A172 (cell line): ENCODE measurements around the gene GAL3ST3. TPM values are rescaled to one million over a fixed set of nuclear protein-coding genes. Genes with fewer than 3 reads are reported as not detected.

ENCODE experiments used
- total RNA-seq: library from RNA; depleted of rRNA; stranded (reverse); fragments of >200 nt; shearing (Covaris generic); gene quantifications from 2 replicates; pipeline ENCODE4 v1.2.3, GENCODE V29; 2014; rRNA removed

Gene GAL3ST3
- total RNA-seq, 1 experiment from 2014 or later: not detected

Other genes starting within 250 kb of the GAL3ST3 start
- not detected in 2 replicates for gene SNX32, start 215.2 kb downstream of the GAL3ST3 start, total RNA-seq
- 1,263 and 1,396 TPM in 2 replicates for gene CFL1, start 191.0 kb downstream of the GAL3ST3 start, total RNA-seq
- 27.1 and 35.3 TPM in 2 replicates for gene MUS81, start 188.7 kb downstream of the GAL3ST3 start, total RNA-seq
- 48.5 and 56.8 TPM in 2 replicates for gene EFEMP2, start 176.4 kb downstream of the GAL3ST3 start, total RNA-seq
- gene CTSW, start 169.3 kb downstream of the GAL3ST3 start, total RNA-seq: 0.79 and 1.8 TPM in 2 replicates
- gene FIBP, start 160.7 kb downstream of the GAL3ST3 start, total RNA-seq: 131 and 171 TPM in 2 replicates
- 27.3 and 28.0 TPM in 2 replicates for gene CCDC85B, start 158.5 kb downstream of the GAL3ST3 start, total RNA-seq
- 71.3 and 109 TPM in 2 replicates for gene FOSL1, start 148.8 kb downstream of the GAL3ST3 start, total RNA-seq
- 22.2 and 27.3 TPM in 2 replicates for gene C11orf68, start 130.1 kb downstream of the GAL3ST3 start, total RNA-seq
- 259 and 262 TPM in 2 replicates for gene DRAP1, start 129.7 kb downstream of the GAL3ST3 start, total RNA-seq
- gene TSGA10IP, start 103.7 kb downstream of the GAL3ST3 start, total RNA-seq: not detected in 2 replicates
- 35.8 and 54.8 TPM in 2 replicates for gene SART1, start 87.4 kb downstream of the GAL3ST3 start, total RNA-seq
- gene EIF1AD, start 47.0 kb downstream of the GAL3ST3 start, total RNA-seq: 45.6 and 54.5 TPM in 2 replicates
- gene BANF1, start 46.7 kb downstream of the GAL3ST3 start, total RNA-seq: 53.2 and 72.3 TPM in 2 replicates
- gene CST6, start 37.2 kb downstream of the GAL3ST3 start, total RNA-seq: not detected in 2 replicates
- gene CATSPER1, start 22.7 kb downstream of the GAL3ST3 start, total RNA-seq: 0.29 and 0.41 TPM in 2 replicates
- 172 and 177 TPM in 2 replicates for gene SF3B2, start 3.2 kb upstream of the GAL3ST3 start, total RNA-seq
- 15.1 and 18.0 TPM in 2 replicates for gene PACS1, start 21.1 kb upstream of the GAL3ST3 start, total RNA-seq
- gene KLC2, start 208.5 kb upstream of the GAL3ST3 start, total RNA-seq: 21.4 and 28.2 TPM in 2 replicates
- gene RAB1B, start 219.5 kb upstream of the GAL3ST3 start, total RNA-seq: 132 and 133 TPM in 2 replicates
- 0.72 and 1.9 TPM in 2 replicates for gene CNIH2, start 229.0 kb upstream of the GAL3ST3 start, total RNA-seq
- gene YIF1A, start 240.0 kb upstream of the GAL3ST3 start, total RNA-seq: 86.1 and 109 TPM in 2 replicates
- 0.05 TPM in 1 of 2 replicates, not detected in the other for gene TMEM151A, start 242.7 kb upstream of the GAL3ST3 start, total RNA-seq